Stimulated activated CD4-positive, alpha-beta T cell treated with anti-CD3 and anti-CD28 coated beads, Interleukin-12 subunit alpha, Interleukin-12 subunit beta, amount 100 ng/mL, for 48 hours (primary cell): ENCODE measurements around the gene EFCAB11.

Source experiments
- DNase-seq, 3 donors: peaks; one replicate each; pipeline ENCODE4 v3.0.0-alpha.2; 2020; ENCODE audit warnings: low read depth in 2 of 3, low spot score in 1 of 3

The EFCAB11 gene

GRCh38 chr14:89869606-89870005, 84.9 kb downstream of the EFCAB11 start:
- DNase-seq: no peak

GRCh38 chr14:89866458-89866857, 88.1 kb downstream of the EFCAB11 start:
- DNase-seq: no peak

GRCh38 chr14:89865153-89865552, 89.4 kb downstream of the EFCAB11 start:
- no peak for DNase-seq

GRCh38 chr14:89862856-89863255, 91.7 kb downstream of the EFCAB11 start:
- no peak for DNase-seq

GRCh38 chr14:89861630-89862029, 92.9 kb downstream of the EFCAB11 start:
- no peak for DNase-seq

- DNase-seq: no peak
These were observed 96.4 kb downstream of the EFCAB11 start for GRCh38 chr14:89858089-89858488.

GRCh38 chr14:89856871-89857345, 97.6 kb downstream of the EFCAB11 start:
- DNase-seq: no peak

GRCh38 chr14:89855961-89856656, 98.4 kb downstream of the EFCAB11 start:
- no peak for DNase-seq

- DNase-seq: no peak
These were observed 100.4 kb downstream of the EFCAB11 start for GRCh38 chr14:89853936-89854693.

- no peak for DNase-seq
These were observed 103.4 kb downstream of the EFCAB11 start for GRCh38 chr14:89851106-89851505.

- no peak for DNase-seq
These were observed 104.6 kb downstream of the EFCAB11 start for GRCh38 chr14:89849931-89850330.

GRCh38 chr14:89848165-89848564, 106.4 kb downstream of the EFCAB11 start:
- DNase-seq: no peak

GRCh38 chr14:89845346-89845745, 109.2 kb downstream of the EFCAB11 start:
- no peak for DNase-seq

GRCh38 chr14:89844508-89844907, 110.0 kb downstream of the EFCAB11 start:
- DNase-seq: no peak

- DNase-seq: no peak
These were observed 111.7 kb downstream of the EFCAB11 start for GRCh38 chr14:89842837-89843236.

- DNase-seq: no peak
These were observed 112.7 kb downstream of the EFCAB11 start for GRCh38 chr14:89841851-89842250.

- no peak for DNase-seq
These were observed 117.6 kb downstream of the EFCAB11 start for GRCh38 chr14:89836830-89837469.

GRCh38 chr14:89833661-89834060, 120.9 kb downstream of the EFCAB11 start:
- DNase-seq: no peak

GRCh38 chr14:89833120-89833532, 121.4 kb downstream of the EFCAB11 start:
- no peak for DNase-seq

- no peak for DNase-seq
These were observed 125.9 kb downstream of the EFCAB11 start for GRCh38 chr14:89828471-89829165.

- DNase-seq: no peak
These were observed 127.3 kb downstream of the EFCAB11 start for GRCh38 chr14:89827265-89827664.
